Measurements from ENCODE around the gene BSN. TPM values are rescaled to one million over a fixed set of nuclear protein-coding genes. Genes with fewer than 3 reads are reported as not detected.
A peak's percentile ranks its signal among the peaks of the same experiment; 100 is the strongest.
"Not testable (repeated sequence)": the region's sequence is repeated elsewhere in the genome, so short reads cannot be mapped to it uniquely, and the experiment has no call there.

BSN gene
- total and polyA plus RNA-seq, 2 donors (not counting 1 experiment from before 2014, with no cell fraction given), result under 0.01 to 0.01 TPM

- H3K27ac ChIP-seq (ENCODE audit: insufficient read depth, low read length); H3K27me3 ChIP-seq (ENCODE audit: control insufficient read depth, insufficient read depth, low read length); DNase-seq (ENCODE audit: low read depth in 2 of 2); H2AFZ ChIP-seq (ENCODE audit: low read length); H3K4me2 ChIP-seq (ENCODE audit: extremely low read depth, insufficient read depth, low read length); H4K20me1 ChIP-seq (ENCODE audit: control insufficient read depth, extremely low read depth, insufficient read depth, low read length); H3K9ac ChIP-seq (ENCODE audit: insufficient read depth, low read length); H3K4me1 ChIP-seq (ENCODE audit: control insufficient read depth, extremely low read depth, insufficient read depth, low read length); H3K36me3 ChIP-seq (ENCODE audit: control insufficient read depth, insufficient read depth, low read length); H3K9me3 ChIP-seq (ENCODE audit: control insufficient read depth, insufficient read depth, low read depth, low read length); H3K4me3 ChIP-seq (replicated peaks in 1 of 4; ENCODE audit: control extremely low read depth in 1 of 4, insufficient read depth in 1 of 4, low read depth in 3 of 4, low read length in 4 of 4): not testable (repeated sequence)
- peaks cover 13% of the 10 kb centered on the region for H3K79me2 ChIP-seq (ENCODE audit: control insufficient read depth, insufficient read depth, low read length)
Measured at GRCh38 chr3:49687424-49687795, 133.1 kb downstream of the BSN start.

DNA sequence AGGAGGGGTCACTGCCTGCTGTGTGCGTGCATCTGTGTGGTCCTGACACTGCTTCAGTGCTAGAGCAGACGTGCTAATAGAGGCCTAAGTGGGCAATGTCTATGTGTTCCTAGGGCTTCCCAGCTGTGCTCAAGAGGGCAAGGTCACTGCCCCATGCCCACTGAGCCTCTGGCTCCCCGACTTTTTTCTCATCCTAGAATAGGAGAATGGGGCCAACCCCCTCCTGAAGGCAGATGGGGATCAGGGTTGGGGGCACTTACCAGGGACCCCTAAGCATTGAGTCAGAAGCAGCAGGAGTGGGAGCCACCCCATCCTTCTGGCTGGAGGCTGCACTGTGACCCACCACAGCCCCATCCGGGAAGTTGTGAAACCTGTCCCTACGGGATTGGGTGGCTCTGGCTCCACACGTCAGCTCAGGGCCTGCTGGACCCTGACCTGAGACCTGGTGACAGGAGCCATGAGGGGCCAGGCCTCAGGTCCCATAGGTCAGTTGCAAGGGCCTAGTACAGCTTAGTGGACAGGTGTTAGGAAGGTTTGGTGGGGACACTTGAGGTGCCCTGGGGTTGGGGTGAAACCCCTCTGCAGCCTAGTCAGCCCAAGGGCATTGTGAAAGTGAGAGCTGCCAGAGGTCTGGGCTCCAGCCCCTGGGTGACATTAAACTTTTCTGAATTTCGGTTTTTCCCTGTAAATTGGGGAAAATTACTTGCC, 134.2 kb downstream of the BSN start:
- H3K9me3 ChIP-seq (ENCODE audit: control insufficient read depth, insufficient read depth, low read depth, low read length); H3K36me3 ChIP-seq (ENCODE audit: control insufficient read depth, insufficient read depth, low read length); H3K9ac ChIP-seq (ENCODE audit: insufficient read depth, low read length); DNase-seq (ENCODE audit: low read depth in 2 of 2); H3K27ac ChIP-seq (ENCODE audit: insufficient read depth, low read length); H2AFZ ChIP-seq (ENCODE audit: low read length); H4K20me1 ChIP-seq (ENCODE audit: control insufficient read depth, extremely low read depth, insufficient read depth, low read length); H3K27me3 ChIP-seq (ENCODE audit: control insufficient read depth, insufficient read depth, low read length); H3K4me1 ChIP-seq (ENCODE audit: control insufficient read depth, extremely low read depth, insufficient read depth, low read length): not testable (repeated sequence)
- peak overlapping the region; percentile 77 to 94 (median 87) for H3K4me3 ChIP-seq (replicated peaks in 1 of 4; ENCODE audit: control extremely low read depth in 1 of 4, insufficient read depth in 1 of 4, low read depth in 3 of 4, low read length in 4 of 4)
- H3K79me2 ChIP-seq (ENCODE audit: control insufficient read depth, insufficient read depth, low read length), result peaks cover 13% of the 10 kb centered on the region
- peak overlapping the region; percentile 23 for H3K4me2 ChIP-seq (ENCODE audit: extremely low read depth, insufficient read depth, low read length)

- H3K4me1 ChIP-seq (ENCODE audit: control insufficient read depth, extremely low read depth, insufficient read depth, low read length), result no peaks in the 10 kb centered on the region
- H3K27ac ChIP-seq (ENCODE audit: insufficient read depth, low read length), result peak within 1 kb of the TSS; percentile 67
- H3K4me3 ChIP-seq (replicated peaks in 1 of 4; ENCODE audit: control extremely low read depth in 1 of 4, insufficient read depth in 1 of 4, low read depth in 3 of 4, low read length in 4 of 4), result peak within 1 kb of the TSS; percentile 77 to 94 (median 87)
- DNase-seq (ENCODE audit: low read depth in 2 of 2), result peak; percentile 90 to 92
- H4K20me1 ChIP-seq (ENCODE audit: control insufficient read depth, extremely low read depth, insufficient read depth, low read length), result no peaks in the 10 kb centered on the region
- H3K36me3 ChIP-seq (ENCODE audit: control insufficient read depth, insufficient read depth, low read length), result no peaks in the 10 kb centered on the region
- no peak for TF ChIP-seq EZH2 (IDR thresholded peaks at IDR 0.05; ENCODE audit: low read length, missing control alignments)
- TF ChIP-seq, protein P1, sequence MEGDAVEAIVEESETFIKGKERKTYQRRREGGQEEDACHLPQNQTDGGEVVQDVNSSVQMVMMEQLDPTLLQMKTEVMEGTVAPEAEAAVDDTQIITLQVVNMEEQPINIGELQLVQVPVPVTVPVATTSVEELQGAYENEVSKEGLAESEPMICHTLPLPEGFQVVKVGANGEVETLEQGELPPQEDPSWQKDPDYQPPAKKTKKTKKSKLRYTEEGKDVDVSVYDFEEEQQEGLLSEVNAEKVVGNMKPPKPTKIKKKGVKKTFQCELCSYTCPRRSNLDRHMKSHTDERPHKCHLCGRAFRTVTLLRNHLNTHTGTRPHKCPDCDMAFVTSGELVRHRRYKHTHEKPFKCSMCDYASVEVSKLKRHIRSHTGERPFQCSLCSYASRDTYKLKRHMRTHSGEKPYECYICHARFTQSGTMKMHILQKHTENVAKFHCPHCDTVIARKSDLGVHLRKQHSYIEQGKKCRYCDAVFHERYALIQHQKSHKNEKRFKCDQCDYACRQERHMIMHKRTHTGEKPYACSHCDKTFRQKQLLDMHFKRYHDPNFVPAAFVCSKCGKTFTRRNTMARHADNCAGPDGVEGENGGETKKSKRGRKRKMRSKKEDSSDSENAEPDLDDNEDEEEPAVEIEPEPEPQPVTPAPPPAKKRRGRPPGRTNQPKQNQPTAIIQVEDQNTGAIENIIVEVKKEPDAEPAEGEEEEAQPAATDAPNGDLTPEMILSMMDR (conservative IDR thresholded peaks at IDR 0.05 in 1 of 2, IDR thresholded peaks at IDR 0.05 in 1 of 2; ENCODE audit: low read depth in 1 of 2, low read length in 2 of 2), result peak; percentile 30 to 46
- peak within 1 kb of the TSS; percentile 90 for H3K4me2 ChIP-seq (ENCODE audit: extremely low read depth, insufficient read depth, low read length)
- H3K9ac ChIP-seq (ENCODE audit: insufficient read depth, low read length), result peak within 1 kb of the TSS; percentile 80
- H3K9me3 ChIP-seq (ENCODE audit: control insufficient read depth, insufficient read depth, low read depth, low read length), result no peaks in the 10 kb centered on the region
- no peaks in the 10 kb centered on the region for H3K27me3 ChIP-seq (ENCODE audit: control insufficient read depth, insufficient read depth, low read length)
- H2AFZ ChIP-seq (ENCODE audit: low read length), result peak within 1 kb of the TSS; percentile 97
- peaks cover 13% of the 10 kb centered on the region for H3K79me2 ChIP-seq (ENCODE audit: control insufficient read depth, insufficient read depth, low read length)
Measured at GRCh38 chr3:49689046-49689907, 135.0 kb downstream of the BSN start, which contains the start of the genes MST1 and RNF123. TSS of gene MST1 (minus strand) at chr3:49689474. CDS start at chr3:49688691, 783 bp downstream. TSS of gene RNF123 (plus strand) at chr3:49689557. CDS start at chr3:49691166, 1,609 bp downstream.

- H3K9me3 ChIP-seq (ENCODE audit: control insufficient read depth, insufficient read depth, low read depth, low read length); H3K27me3 ChIP-seq (ENCODE audit: control insufficient read depth, insufficient read depth, low read length); H3K4me1 ChIP-seq (ENCODE audit: control insufficient read depth, extremely low read depth, insufficient read depth, low read length); H3K36me3 ChIP-seq (ENCODE audit: control insufficient read depth, insufficient read depth, low read length); DNase-seq (ENCODE audit: low read depth in 2 of 2); H4K20me1 ChIP-seq (ENCODE audit: control insufficient read depth, extremely low read depth, insufficient read depth, low read length): not testable (repeated sequence)
- Histone ChIP-seq H3K4me2 (ENCODE audit: extremely low read depth, insufficient read depth, low read length) (peak overlapping the region; percentile 77), H2AFZ (ENCODE audit: low read length) (peak overlapping the region; percentile 82), H3K9ac (ENCODE audit: insufficient read depth, low read length) (peak overlapping the region; percentile 80), H3K27ac (ENCODE audit: insufficient read depth, low read length) (peak overlapping the region; percentile 67), H3K79me2 (ENCODE audit: control insufficient read depth, insufficient read depth, low read length) (peaks cover 13% of the 10 kb centered on the region), H3K4me3 (replicated peaks in 1 of 4; ENCODE audit: control extremely low read depth in 1 of 4, insufficient read depth in 1 of 4, low read depth in 3 of 4, low read length in 4 of 4) (peak overlapping the region; percentile 77 to 94 (median 87))
Measured at GRCh38 chr3:49689908-49690624, 135.8 kb downstream of the BSN start.

DNA sequence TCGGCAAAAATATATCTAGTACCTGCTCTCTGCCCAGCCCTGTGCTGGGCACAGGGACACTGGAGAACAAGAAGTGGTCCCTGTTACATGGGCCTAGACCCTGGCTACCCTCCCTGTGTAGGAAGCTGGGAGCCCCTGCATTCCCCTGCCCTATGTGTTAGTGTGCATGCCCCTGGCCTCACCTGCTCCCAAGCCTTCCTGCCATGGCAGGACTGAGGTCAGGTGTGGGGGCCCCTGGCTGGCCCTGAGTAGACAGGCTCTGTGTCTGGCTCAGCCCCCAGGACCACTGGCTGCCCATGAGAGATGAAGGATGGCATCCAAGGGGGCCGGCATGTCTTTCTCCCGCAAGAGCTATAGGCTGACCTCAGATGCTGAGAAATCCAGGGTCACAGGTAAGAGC, 136.6 kb downstream of the BSN start:
- not testable (repeated sequence) for H3K9me3 ChIP-seq (ENCODE audit: control insufficient read depth, insufficient read depth, low read depth, low read length); H3K9ac ChIP-seq (ENCODE audit: insufficient read depth, low read length); H2AFZ ChIP-seq (ENCODE audit: low read length); H3K27me3 ChIP-seq (ENCODE audit: control insufficient read depth, insufficient read depth, low read length); H3K27ac ChIP-seq (ENCODE audit: insufficient read depth, low read length); H4K20me1 ChIP-seq (ENCODE audit: control insufficient read depth, extremely low read depth, insufficient read depth, low read length); H3K4me1 ChIP-seq (ENCODE audit: control insufficient read depth, extremely low read depth, insufficient read depth, low read length); H3K4me3 ChIP-seq (replicated peaks in 1 of 4; ENCODE audit: control extremely low read depth in 1 of 4, insufficient read depth in 1 of 4, low read depth in 3 of 4, low read length in 4 of 4); DNase-seq (ENCODE audit: low read depth in 2 of 2); H3K36me3 ChIP-seq (ENCODE audit: control insufficient read depth, insufficient read depth, low read length)
- H3K4me2 ChIP-seq (ENCODE audit: extremely low read depth, insufficient read depth, low read length), result peak overlapping the region; percentile 25
- H3K79me2 ChIP-seq (ENCODE audit: control insufficient read depth, insufficient read depth, low read length), result peaks cover 13% of the 10 kb centered on the region

Measured in fibroblast of lung (primary cell).